GM21529 (cell line): ENCODE measurements around the gene IL17RD.

Experiments used
- ATAC-seq: cut with Tn5 transposase; IDR thresholded peaks from one replicate; pipeline ENCODE4 v1.9.1; 2021; ENCODE audit not compliant: unreplicated experiment

IL17RD gene

GRCh38 chr3:57164657-57165573 lies at the start of gene IL17RD:
IL17RD (minus strand) TSS chr3:57165353; CDS start chr3:57165286, 67 bp downstream.
- ATAC-seq = peak; percentile 54

- no peak for ATAC-seq
Measured at GRCh38 chr3:57206423-57206822, 41.3 kb upstream of the IL17RD start.

- no peak for ATAC-seq
Measured at GRCh38 chr3:57199895-57200297, 34.7 kb upstream of the IL17RD start, which contains the start of gene HESX1. HESX1 (minus strand) TSS chr3:57199978; CDS start chr3:57199918, 60 bp downstream.

GRCh38 chr3:57194641-57195040 lies 29.5 kb upstream of the IL17RD start:
- ATAC-seq = no peak

GRCh38 chr3:57192028-57192427 lies 26.9 kb upstream of the IL17RD start:
- no peak for ATAC-seq

GRCh38 chr3:57184526-57184925 lies 19.4 kb upstream of the IL17RD start:
- no peak for ATAC-seq

GRCh38 chr3:57179580-57180410 lies 14.6 kb upstream of the IL17RD start:
- ATAC-seq = no peak

- no peak for ATAC-seq
Measured at GRCh38 chr3:57176045-57176444, 10.9 kb upstream of the IL17RD start.

- no peak for ATAC-seq
Measured at GRCh38 chr3:57173687-57174086, 8.5 kb upstream of the IL17RD start.

GRCh38 chr3:57170946-57171345 lies 5.8 kb upstream of the IL17RD start:
- no peak for ATAC-seq

GRCh38 chr3:57169872-57170623 lies 4.9 kb upstream of the IL17RD start:
- peak; percentile 81 for ATAC-seq

GRCh38 chr3:57169108-57169507 lies 4.0 kb upstream of the IL17RD start:
- no peak for ATAC-seq

- no peak for ATAC-seq
Measured at GRCh38 chr3:57168151-57168550, 3.0 kb upstream of the IL17RD start.

GRCh38 chr3:57166660-57167059 lies 1.5 kb upstream of the IL17RD start:
- ATAC-seq = no peak

- no peak for ATAC-seq
Measured at GRCh38 chr3:57165641-57166040, 488 bp upstream of the IL17RD start.

GRCh38 chr3:57164217-57164656 lies 916 bp downstream of the IL17RD start:
- peak; percentile 16 for ATAC-seq

GRCh38 chr3:57163751-57164150 lies 1.4 kb downstream of the IL17RD start:
- no peak for ATAC-seq

GRCh38 chr3:57161915-57162314 lies 3.2 kb downstream of the IL17RD start:
- no peak for ATAC-seq

- no peak for ATAC-seq
Measured at GRCh38 chr3:57160765-57161538, 4.2 kb downstream of the IL17RD start.

GRCh38 chr3:57160076-57160764 lies 4.9 kb downstream of the IL17RD start:
- ATAC-seq = no peak
